Sigmoid colon (tissue), 7 donors: ENCODE results near the gene JAZF1. TPM values are rescaled to one million over a fixed set of nuclear protein-coding genes. Genes with fewer than 3 reads are reported as not detected.

Source experiments
- DNase-seq: peaks from one replicate; pipeline ENCODE4 v3.0.0-alpha.2; 2019
- H3K27ac ChIP-seq, 4 donors: fragments of 200-600 bp; sonication (generic); one replicate each; pipeline ENCODE4 v1.5.1; 2016 to 2019; ENCODE audit warnings: mild to moderate bottlenecking in 1 of 4
- H3K27me3 ChIP-seq, 3 donors: fragments of 200-600 bp; sonication (generic); one replicate each; pipeline ENCODE4 v1.5.1; 2019; ENCODE audit warnings: mild to moderate bottlenecking in 1 of 3
- H3K36me3 ChIP-seq, 4 donors: fragments of 200-600 bp; sonication (generic); one replicate each; pipeline ENCODE4 v1.5.1; 2016 to 2019
- H3K4me1 ChIP-seq, 4 donors: fragments of 200-600 bp; sonication (generic); one replicate each; pipeline ENCODE4 v1.5.1; 2017 to 2019
- H3K4me3 ChIP-seq, 4 donors: fragments of 200-600 bp; sonication (generic); one replicate each; pipeline ENCODE4 v1.5.1; 2017 to 2019; ENCODE audit warnings: mild to moderate bottlenecking in 2 of 4, moderate library complexity in 1 of 4
- H3K9me3 ChIP-seq, 4 donors: fragments of 200-600 bp in 3 of 4; sonication (generic) in 3 of 4; one replicate each; pipeline versions ENCODE4 v1.5.1 to v1.6.1; 2013 to 2019
- CTCF ChIP-seq, 4 experiments: fragments of 450-650 bp in 3 of 4; fragments of 200-600 bp in 1 of 4; IDR thresholded peaks; one replicate each; pipeline ENCODE4 v1.5.1; 2016 to 2019; ENCODE audit warnings: antibody characterized with exemption in 4 of 4, mild to moderate bottlenecking in 3 of 4, moderate library complexity in 2 of 4
- EP300 ChIP-seq, 4 donors: sonication (generic); formaldehyde crosslinking; IDR thresholded peaks; one replicate each; pipeline ENCODE4 v1.6.1; 2017; ENCODE audit warnings: antibody characterized with exemption in 4 of 4
- POLR2A ChIP-seq, 2 donors: fragments of 450-650 bp; IDR thresholded peaks; one replicate each; pipeline ENCODE4 v1.6.1; 2016; ENCODE audit warnings: antibody characterized with exemption in 2 of 2, mild to moderate bottlenecking in 2 of 2, moderate library complexity in 2 of 2
- POLR2AphosphoS5 ChIP-seq, 4 donors: sonication (generic); formaldehyde crosslinking; IDR thresholded peaks; one replicate each; pipeline ENCODE4 v1.6.1; 2017; ENCODE audit warnings: antibody characterized with exemption in 4 of 4
- WGBS, 2 donors: extraction: QIAGEN DNeasy Blood & Tissue Kit; methylation state at CpG; one replicate each; pipeline ENCODE4 v1.1.7; 2013; 5-methylcytosine and 5-hydroxymethylcytosine counted together
- intact Hi-C: fragments of 100-400 bp; cut with DNase I; formaldehyde crosslinking; loops from one replicate; pipeline ENCODE4 v1.15.1; 2023
- polyA plus RNA-seq, 3 donors: library from polyadenylated mRNA; stranded (reverse); fragments of 200-250 nt; gene quantifications; one replicate each; pipeline ENCODE4 v1.2.3, GENCODE V29; 2013
- total RNA-seq, 4 donors: library from RNA; depleted of rRNA; stranded (reverse); fragments of >200 nt; gene quantifications; one replicate each; pipeline ENCODE4 v1.1.0, GENCODE V29; 2016
- donor health status: healthy with polysubstance abuse.
- donor health status: Bipolar disorder and iron deficiency.
- donor health status: healthy.

Gene JAZF1
- total and polyA plus RNA-seq, 7 donors = 4.2 to 59.6 (median 46.4) TPM

GRCh38 chr7:27906385-27907091 is 274.1 kb downstream of the JAZF1 start:
- intact Hi-C loops = no loop called here
- TF ChIP-seq POLR2A (IDR thresholded peaks at IDR 0.05) (no peak), EP300 (IDR thresholded peaks at IDR 0.05) (no peak), POLR2AphosphoS5 (IDR thresholded peaks at IDR 0.05) (no peak), CTCF (IDR thresholded peaks at IDR 0.05) (no peak)
- peaks cover 0 to 25% (median 16%) of the 10 kb centered on the region in 4 donors for H3K4me1 ChIP-seq

GRCh38 chr7:27905951-27906350 is 274.6 kb downstream of the JAZF1 start:
- intact Hi-C loops = no loop called here
- 77 to 82% methylated on average over 4 of the region's 4 CpGs for WGBS, 2 donors
- no peak for DNase-seq
- Histone ChIP-seq H3K27ac (no peak overlapping the region), H3K27me3 (no peaks in the 10 kb centered on the region), H3K36me3 (no peaks in the 10 kb centered on the region), H3K4me1 (peaks cover 0 to 30% (median 20%) of the 10 kb centered on the region in 4 donors), H3K9me3 (no peaks in the 10 kb centered on the region), H3K4me3 (no peak overlapping the region)
- TF ChIP-seq EP300 (IDR thresholded peaks at IDR 0.05) = no peak
- TF ChIP-seq CTCF (IDR thresholded peaks at IDR 0.05) = no peak
- TF ChIP-seq POLR2A (IDR thresholded peaks at IDR 0.05) = no peak
- TF ChIP-seq POLR2AphosphoS5 (IDR thresholded peaks at IDR 0.05) = no peak

More at GRCh38 chr7:27906385-27907091, 274.1 kb downstream of the JAZF1 start:
- no peak for DNase-seq
- Histone ChIP-seq H3K4me3 (no peak overlapping the region), H3K27ac (no peak overlapping the region), H3K27me3 (no peaks in the 10 kb centered on the region), H3K36me3 (no peaks in the 10 kb centered on the region), H3K9me3 (no peaks in the 10 kb centered on the region)
- WGBS, 2 donors = 87 to 90% methylated on average over 4 of the region's 4 CpGs

- Histone ChIP-seq H3K27me3 (no peaks in the 10 kb centered on the region), H3K4me3 (peak overlapping the region in 3 of 4 donors; percentile 5 to 28 (median 15)), H3K9me3 (no peaks in the 10 kb centered on the region), H3K36me3 (no peaks in the 10 kb centered on the region), H3K27ac (peak overlapping the region; percentile 8 to 62 (median 47)), H3K4me1 (peaks cover 0 to 45% (median 24%) of the 10 kb centered on the region in 4 donors)
- 29 to 41% methylated on average over 5 of the region's 5 CpGs for WGBS, 2 donors
- intact Hi-C loops = no loop called here
- TF ChIP-seq CTCF (IDR thresholded peaks at IDR 0.05) = no peak
- TF ChIP-seq POLR2AphosphoS5 (IDR thresholded peaks at IDR 0.05) = no peak
- no peak for TF ChIP-seq EP300 (IDR thresholded peaks at IDR 0.05)
- TF ChIP-seq POLR2A (IDR thresholded peaks at IDR 0.05) = no peak
- no peak for DNase-seq
Measured at GRCh38 chr7:27901028-27901760, 279.4 kb downstream of the JAZF1 start.

GRCh38 chr7:27900006-27900405 is 280.6 kb downstream of the JAZF1 start:
- H3K27me3 ChIP-seq = no peaks in the 10 kb centered on the region
- intact Hi-C loops = no loop called here
- WGBS, 2 donors = 91 to 94% methylated on average over 6 of the region's 6 CpGs
- DNase-seq = no peak
- H3K27ac ChIP-seq = no peak overlapping the region
- no peaks in the 10 kb centered on the region for H3K9me3 ChIP-seq
- no peak for TF ChIP-seq POLR2A (IDR thresholded peaks at IDR 0.05)
- no peak for TF ChIP-seq EP300 (IDR thresholded peaks at IDR 0.05)
- no peak for TF ChIP-seq CTCF (IDR thresholded peaks at IDR 0.05)
- TF ChIP-seq POLR2AphosphoS5 (IDR thresholded peaks at IDR 0.05) = no peak
- H3K4me3 ChIP-seq = no peak overlapping the region
- peaks cover 0 to 48% (median 29%) of the 10 kb centered on the region in 4 donors for H3K4me1 ChIP-seq
- H3K36me3 ChIP-seq = no peaks in the 10 kb centered on the region
